Ramos (cell line): ENCODE results near the gene CPLX1.
"Not testable (repeated sequence)": the region's sequence is repeated elsewhere in the genome, so short reads cannot be mapped to it uniquely, and the experiment has no call there.

ENCODE experiments used
- in situ Hi-C: fragments of 300-500 bp; cut with MboI; formaldehyde crosslinking; loops from one replicate; pipeline ENCODE4 v1.14.3; 2022; ENCODE audit warnings: low sequenced_read_pairs; ENCODE audit not compliant: unreplicated experiment

Gene CPLX1

DNA sequence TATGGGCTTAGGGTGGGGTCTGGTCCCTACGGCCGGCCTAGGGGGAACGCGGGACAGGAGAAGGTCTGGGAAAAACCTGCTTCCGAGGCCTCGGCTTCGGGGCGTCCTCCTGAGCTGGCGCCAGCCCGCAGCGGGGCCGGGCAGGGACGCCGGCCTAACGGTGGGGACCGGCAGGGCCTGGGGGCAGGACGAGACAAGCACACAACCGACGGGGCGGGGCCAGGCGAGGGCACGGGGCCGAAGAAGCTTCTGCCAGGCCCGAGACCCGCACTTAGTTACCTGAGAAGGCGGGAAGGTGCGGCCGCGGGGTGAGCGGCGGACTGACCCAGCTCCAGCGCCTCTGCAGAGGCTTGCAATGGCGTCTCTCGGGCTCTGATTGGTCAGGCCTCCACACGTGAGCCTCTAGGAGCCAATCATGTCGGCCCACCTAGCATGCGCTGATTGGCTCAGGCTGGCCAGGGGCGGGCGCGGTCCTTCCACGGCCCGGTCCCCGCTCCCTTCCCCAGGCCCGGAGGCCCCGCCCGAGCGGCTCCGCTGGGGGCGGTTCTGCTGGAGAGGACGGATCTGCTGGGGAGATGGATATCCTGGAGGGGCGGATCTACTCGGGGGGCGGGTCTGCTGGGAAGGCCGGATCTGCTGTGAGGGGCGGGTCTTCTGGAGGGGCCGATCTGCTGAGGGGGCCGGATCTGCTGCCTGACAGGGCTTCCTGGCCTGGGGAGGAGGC is 44.3 kb downstream of the CPLX1 start:
- in situ Hi-C loops, result no loop called here

DNA sequence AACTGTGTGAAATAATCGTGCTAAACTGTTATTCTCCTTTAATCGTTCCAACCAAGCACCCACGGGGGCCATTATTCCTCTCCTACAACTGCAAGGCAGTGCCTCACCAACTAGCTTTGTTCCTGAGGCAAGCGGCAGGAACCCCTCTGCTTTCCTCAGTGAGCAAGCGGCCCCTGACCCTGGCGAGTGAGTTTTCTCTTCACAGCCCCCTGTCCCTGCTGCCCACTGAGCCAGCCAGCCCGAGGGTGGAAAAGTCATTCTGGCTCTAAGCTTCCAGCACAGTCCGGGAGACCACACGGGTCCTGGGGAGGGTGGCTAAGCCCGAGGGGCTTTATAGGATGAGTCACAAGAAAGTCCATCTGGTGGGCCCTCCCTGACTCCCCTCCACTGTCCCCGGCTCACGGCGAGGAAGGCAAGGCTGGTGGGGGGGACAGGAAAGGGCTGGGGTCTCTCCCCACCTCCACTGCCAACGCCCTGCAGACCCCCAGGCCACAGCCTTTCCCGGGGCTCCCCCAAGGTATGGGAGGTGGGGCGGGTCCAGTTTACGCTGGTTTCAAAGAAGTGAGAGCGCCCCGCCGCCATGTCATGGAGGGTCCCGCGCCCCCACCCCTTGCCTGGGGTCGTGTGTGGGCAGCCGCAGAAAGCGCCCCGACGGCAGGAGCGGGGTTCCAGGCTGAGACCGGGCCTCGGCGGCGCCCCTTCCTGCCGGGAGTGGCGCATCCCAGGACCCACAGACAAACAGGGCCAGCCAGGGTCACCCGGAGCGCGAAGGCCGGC is 45.0 kb downstream of the CPLX1 start:
- in situ Hi-C loops, result no loop called here

- in situ Hi-C loops, result not testable (repeated sequence)
Observed at GRCh38 chr4:780255-780654, 45.7 kb downstream of the CPLX1 start.

- in situ Hi-C loops, result no loop called here
Observed at GRCh38 chr4:779555-779954, 46.4 kb downstream of the CPLX1 start.

DNA sequence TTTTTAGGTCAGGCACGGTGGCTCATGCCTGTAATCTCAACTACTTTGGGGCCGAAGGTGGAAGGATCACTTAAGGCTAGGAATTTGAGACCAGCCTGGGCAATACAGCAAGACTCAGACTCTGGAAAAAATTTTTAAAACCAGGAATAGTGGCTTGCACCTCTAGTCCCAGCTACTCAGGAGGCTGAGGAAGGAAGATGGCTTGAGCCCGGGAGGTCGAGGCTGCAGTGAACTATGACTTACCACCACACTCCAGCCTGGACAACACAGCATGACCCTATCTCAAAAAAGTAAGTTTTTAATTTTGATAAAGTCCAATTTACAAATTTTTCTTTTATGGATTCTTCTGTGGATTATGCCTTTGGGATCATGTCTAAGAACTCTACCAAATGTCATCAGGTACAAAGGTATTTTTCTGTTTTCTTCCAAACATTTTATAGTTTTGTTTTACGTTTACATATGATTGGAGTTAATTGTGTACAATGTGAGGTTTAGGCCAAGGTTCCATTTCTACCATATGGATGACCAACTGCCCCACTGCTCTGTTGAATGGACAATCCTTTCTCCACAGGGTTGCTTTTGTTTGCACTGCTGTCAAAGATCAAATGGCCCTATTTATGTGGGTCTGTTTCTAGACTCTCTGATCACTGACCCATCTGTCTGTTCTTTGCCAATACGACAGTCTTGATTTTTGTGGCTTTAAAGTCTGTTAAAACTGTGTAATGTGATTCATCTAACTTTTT is 48.2 kb downstream of the CPLX1 start:
- in situ Hi-C loops, result no loop called here

DNA sequence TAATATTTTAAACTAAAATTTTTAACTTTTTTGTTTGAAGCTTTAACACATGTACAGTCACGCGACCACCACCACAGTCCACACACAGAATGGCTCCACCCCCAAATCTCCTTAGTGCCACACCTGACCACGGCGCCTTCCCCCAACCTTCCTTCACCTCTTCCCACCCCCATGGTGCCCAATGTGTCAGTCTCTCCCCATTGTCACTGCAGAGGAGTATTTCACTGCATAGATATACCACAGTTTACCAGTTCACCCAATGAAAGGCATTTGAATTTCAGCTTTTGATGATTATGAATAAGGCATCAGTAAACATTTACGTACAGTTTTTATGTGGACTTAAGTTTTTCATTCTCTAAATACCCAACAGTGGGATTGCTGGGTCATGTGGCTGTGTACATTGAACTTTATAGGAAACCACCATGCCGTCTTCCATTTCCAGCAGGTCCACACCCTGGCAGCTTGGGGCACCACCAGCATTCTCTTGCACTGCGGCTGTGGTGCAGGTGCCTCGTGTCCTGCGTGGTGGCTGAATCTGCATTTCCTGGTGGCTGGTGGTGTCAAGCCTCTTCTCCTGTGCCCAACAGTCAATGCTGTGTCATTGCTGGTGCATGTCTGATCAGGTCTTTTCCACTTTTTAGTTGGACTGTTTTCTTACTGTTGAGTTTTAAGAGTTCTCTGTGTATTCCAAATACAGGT is 49.0 kb downstream of the CPLX1 start:
- in situ Hi-C loops, result no loop called here

- in situ Hi-C loops, result not testable (repeated sequence)
Observed at GRCh38 chr4:775485-775884, 50.4 kb downstream of the CPLX1 start.

DNA sequence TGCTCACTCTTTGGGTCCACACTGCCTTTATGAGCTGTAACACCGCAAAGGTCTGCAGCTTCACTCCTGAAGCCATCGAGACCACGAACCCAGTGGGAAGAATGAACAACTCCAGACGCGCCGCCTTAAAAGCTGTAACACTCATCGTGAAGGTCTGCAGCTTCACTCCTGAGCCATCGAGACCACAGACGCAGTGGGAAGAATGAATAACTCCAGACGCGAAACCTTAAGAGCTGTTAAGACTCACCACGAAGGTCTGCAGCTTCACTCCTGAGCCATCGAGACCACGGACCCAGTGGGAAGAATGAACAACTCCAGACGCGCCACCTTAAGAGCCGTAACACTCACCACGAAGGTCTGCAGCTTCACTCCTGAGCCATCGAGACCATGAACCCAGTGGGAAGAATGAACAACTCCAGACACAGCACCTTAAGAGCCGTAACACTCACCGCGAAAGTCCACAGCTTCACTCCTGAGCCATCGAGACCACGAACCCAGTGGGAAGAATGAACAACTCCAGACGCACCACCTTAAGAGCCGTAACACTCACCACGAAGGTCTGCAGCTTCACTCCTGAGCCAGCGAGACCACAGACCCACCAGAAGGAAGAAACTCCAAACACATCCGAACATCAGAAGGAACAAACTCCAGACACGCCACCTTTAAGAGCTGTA is 51.4 kb downstream of the CPLX1 start:
- in situ Hi-C loops, result not testable (repeated sequence)

DNA sequence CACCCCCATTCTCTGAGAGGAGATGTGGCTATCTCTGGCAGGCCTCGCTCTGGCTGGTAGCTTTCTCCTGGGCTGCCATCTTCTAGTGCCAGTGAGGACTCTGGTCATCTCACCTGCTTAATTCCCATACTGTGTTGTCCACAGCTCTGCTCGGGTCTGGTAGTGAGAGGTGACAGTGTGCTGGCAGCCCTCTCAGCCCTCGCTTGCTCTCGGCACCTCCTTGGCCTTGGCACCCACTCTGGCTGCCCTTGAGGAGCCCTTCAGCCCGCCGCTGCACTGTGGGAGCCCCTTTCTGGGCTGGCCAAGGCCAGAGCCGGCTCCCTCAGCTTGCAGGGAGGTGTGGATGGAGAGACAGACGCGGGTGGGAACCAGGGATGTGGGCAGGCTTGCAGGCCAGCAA is 52.7 kb downstream of the CPLX1 start:
- in situ Hi-C loops, result no loop called here

DNA sequence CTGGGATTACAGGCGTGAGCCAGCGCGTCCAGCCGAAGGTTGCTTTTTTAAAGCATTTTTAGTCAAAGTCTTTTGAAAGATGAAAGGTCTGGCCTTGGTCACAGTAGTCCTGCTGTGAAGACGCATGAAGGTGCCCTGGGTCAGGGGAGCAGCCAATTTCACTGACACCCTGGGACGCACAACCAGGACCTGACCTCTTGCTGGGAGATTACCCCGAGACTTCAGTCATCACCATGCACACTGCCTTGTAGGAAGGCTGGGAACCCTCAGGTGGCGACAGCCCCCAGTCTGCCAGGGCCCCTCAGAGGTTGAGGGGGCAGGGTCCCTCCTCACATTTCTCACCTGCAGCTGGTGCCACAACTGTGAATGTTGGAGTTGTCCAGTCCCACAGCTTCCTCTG is 53.2 kb downstream of the CPLX1 start:
- in situ Hi-C loops, result no loop called here

DNA sequence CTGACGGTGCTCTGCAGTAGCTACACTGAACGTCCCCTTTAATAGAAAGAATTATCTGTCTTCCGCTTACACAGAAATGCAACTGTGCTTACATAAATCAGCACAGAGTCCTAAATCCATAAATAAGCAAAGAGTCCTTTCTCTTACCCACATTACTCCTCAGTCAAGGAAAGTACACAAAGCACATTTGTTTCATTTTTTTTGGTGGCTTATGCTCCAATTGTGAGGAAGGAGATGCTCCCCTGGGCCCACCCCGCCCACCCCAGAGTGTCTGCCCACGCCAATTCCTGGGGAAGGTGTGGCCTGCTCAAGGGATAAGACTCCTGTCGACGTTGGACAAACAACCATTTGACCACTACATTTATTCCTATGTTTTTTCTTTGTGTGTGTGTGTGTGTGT is 53.8 kb downstream of the CPLX1 start:
- in situ Hi-C loops, result no loop called here

DNA sequence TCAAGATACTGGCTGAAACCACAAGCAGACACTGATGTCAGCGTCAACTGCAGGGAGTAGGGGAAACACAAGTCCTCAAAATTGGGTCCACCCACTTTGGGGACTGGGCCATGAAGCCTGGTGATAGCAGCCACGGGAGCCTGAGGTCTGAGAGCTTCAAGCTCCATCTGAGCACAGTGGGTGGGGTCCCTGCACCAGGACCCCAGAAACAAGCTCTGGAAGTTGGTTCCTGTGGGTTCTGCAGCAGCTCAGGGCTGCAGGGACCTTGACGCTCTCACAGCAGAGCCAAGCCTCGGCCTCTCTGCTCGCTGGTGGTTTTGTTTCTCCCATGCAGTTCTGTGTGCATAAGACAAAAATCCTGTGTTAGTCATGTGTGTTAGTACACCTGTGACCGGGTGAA is 54.5 kb downstream of the CPLX1 start:
- in situ Hi-C loops, result no loop called here

GRCh38 chr4:770022-770421 is 55.9 kb downstream of the CPLX1 start:
- in situ Hi-C loops, result no loop called here

GRCh38 chr4:769511-769910 is 56.4 kb downstream of the CPLX1 start:
- in situ Hi-C loops, result no loop called here

DNA sequence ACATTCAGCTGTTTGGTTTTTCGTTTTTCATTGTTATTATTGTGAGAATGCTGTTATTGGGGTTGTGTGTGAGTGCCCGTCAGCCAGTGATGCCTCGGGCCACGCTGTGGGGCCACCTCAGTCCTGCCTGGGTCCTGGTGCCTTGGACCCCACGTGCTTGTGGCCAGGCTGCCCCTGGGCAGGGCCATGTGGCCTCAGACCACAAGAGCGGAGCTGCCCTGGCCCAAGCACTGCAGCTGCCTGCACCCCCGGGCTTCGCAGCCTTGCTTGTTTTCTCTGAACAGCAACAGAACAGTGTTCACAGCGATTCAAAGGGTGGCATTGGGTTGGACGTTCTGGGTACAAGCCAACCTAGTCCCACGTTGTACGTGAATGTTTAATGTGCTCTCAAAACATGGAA is 56.9 kb downstream of the CPLX1 start:
- in situ Hi-C loops, result no loop called here

DNA sequence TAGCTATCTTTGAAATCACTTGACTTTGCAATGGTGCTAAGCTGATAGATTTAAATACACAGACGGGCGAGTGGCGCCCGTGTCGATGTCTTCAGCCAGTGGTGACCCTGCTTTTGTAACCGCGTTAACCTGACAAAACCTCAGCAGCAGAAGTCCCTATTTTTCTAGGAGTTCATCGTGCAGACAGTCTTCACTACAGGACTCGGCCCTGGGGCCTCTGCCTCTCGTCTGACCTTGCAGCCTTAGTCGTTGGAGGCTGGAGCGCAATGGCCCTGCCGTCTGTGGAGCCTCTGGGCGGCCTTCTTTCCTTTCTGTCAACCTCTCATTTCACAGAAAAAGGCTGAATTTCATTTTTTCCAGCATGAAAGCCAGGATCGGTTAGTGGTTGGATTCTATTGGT is 57.9 kb downstream of the CPLX1 start:
- in situ Hi-C loops, result no loop called here

- in situ Hi-C loops, result no loop called here
Observed at GRCh38 chr4:766559-767283, 59.2 kb downstream of the CPLX1 start.

DNA sequence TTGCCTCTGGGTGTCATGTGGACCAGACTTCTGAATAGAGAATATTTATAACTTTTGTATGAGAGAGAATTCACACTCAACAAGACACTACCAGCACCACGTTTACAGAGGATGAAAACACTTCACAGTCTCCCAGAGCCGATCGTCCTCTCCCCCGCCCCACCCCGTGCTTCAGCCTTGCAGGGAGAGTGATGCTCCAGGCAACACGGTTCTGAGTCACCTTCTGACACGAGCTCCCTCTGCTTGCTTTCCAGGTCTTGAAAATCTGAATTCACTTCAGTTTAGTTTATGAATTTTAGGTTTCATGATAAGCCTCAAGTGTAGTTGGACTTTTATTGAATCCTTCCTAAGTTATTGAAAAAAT is 59.8 kb downstream of the CPLX1 start:
- in situ Hi-C loops, result no loop called here

DNA sequence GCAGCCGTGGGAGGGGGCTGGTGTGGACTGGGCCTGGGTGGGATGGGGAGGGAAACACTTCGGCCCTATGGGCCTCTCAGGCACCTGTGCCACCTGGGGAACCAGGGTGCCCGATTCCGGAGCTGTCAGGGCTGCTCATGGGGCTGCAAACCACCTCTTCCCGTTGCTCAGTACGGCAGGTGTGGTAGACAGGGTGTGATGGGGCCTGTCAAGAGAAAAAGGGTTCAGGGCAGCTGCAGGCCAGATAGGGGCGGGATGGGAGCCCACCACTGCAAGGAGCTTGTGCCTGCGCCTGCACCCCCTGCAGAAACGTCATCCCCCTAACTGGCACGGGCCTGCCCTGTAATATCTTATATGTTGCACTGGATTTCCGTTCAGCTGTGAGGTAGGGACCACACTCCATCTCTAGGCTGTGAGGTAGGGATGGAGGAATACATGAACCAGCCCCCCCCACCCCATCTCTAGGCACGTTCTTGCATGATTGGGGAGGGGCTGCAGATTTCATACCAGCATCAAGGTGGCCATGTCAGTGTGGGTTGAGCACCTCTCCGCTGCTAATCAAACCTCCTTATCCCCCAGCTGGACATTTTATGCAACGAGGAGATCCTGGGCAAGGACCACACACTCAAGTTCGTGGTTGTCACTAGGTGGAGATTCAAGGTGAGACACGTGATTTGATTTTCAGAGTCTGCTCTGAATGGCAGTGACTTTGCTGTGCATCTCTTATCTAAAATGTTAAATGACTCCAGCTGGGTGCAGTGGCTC is 61.3 kb downstream of the CPLX1 start:
- in situ Hi-C loops, result no loop called here
